VCaP (cell line): ENCODE results near the gene SLC25A21.

ENCODE experiments used
- H3K27ac ChIP-seq: fragments of 450-650 bp; 2 replicates; pipeline ENCODE4 v1.5.1; 2017
- CTCF ChIP-seq: fragments of 450-650 bp; conservative IDR thresholded peaks from 2 replicates; pipeline ENCODE4 v1.5.1; 2017; ENCODE audit warnings: mild to moderate bottlenecking, moderate library complexity

The SLC25A21 gene

GRCh38 chr14:37202812-37203211 is 30.4 kb upstream of the SLC25A21 start:
- TF ChIP-seq CTCF: no peak
- H3K27ac ChIP-seq: no peak overlapping the region

GRCh38 chr14:37202265-37202664 is 29.9 kb upstream of the SLC25A21 start:
- TF ChIP-seq CTCF: no peak

GRCh38 chr14:37201724-37202123 is 29.3 kb upstream of the SLC25A21 start:
- TF ChIP-seq CTCF: no peak
- no peak overlapping the region for H3K27ac ChIP-seq

More at GRCh38 chr14:37202265-37202664, 29.9 kb upstream of the SLC25A21 start:
- no peak overlapping the region for H3K27ac ChIP-seq

- TF ChIP-seq CTCF: no peak
- peak overlapping the region; percentile 87 for H3K27ac ChIP-seq
These were observed 26.5 kb upstream of the SLC25A21 start for GRCh38 chr14:37198907-37199306.

GRCh38 chr14:37198273-37198598 is 25.8 kb upstream of the SLC25A21 start:
- no peak for TF ChIP-seq CTCF

GRCh38 chr14:37197421-37198272 is 25.2 kb upstream of the SLC25A21 start, which contains the start of gene MIPOL1:
MIPOL1 (plus strand) TSS chr14:37197937; CDS start chr14:37247889, 49,952 bp downstream.
- TF ChIP-seq CTCF: peak; percentile 60
- H3K27ac ChIP-seq: peak within 1 kb of the TSS; percentile 87

More at GRCh38 chr14:37198273-37198598, 25.8 kb upstream of the SLC25A21 start:
- peak overlapping the region; percentile 87 for H3K27ac ChIP-seq

GRCh38 chr14:37196604-37197420 is 24.4 kb upstream of the SLC25A21 start:
- H3K27ac ChIP-seq: peak overlapping the region; percentile 87
- no peak for TF ChIP-seq CTCF
